ENCODE results near the gene SLC39A11.

- no peak for TF ChIP-seq ZNF8 (CRISPR knock-in tag; IDR thresholded peaks at IDR 0.05)
- no peak for TF ChIP-seq CREB5 (CRISPR knock-in tag; IDR thresholded peaks at IDR 0.05; ENCODE audit: low read depth)
- no peak for TF ChIP-seq RARB (CRISPR knock-in tag; IDR thresholded peaks at IDR 0.05)
- TF ChIP-seq BACH2 (CRISPR knock-in tag; IDR thresholded peaks at IDR 0.05; ENCODE audit: borderline replicate concordance), result no peak
- TF ChIP-seq CSDC2 (CRISPR knock-in tag; IDR thresholded peaks at IDR 0.05), result no peak
- no peak for TF ChIP-seq GLIS3 (CRISPR knock-in tag; IDR thresholded peaks at IDR 0.05)
Measured at GRCh38 chr17:72938482-72938881, 154.0 kb downstream of the SLC39A11 start.

Data from SK-N-SH treated with all-trans-retinoic acid at 6 μM for 48 hours (cell line).